ENCODE results near the gene SEC14L2. TPM values are rescaled to one million over a fixed set of nuclear protein-coding genes. Genes with fewer than 3 reads are reported as not detected.

The SEC14L2 gene
- total RNA-seq, 1 donor from 2014 or later = 5.7 TPM

DNA sequence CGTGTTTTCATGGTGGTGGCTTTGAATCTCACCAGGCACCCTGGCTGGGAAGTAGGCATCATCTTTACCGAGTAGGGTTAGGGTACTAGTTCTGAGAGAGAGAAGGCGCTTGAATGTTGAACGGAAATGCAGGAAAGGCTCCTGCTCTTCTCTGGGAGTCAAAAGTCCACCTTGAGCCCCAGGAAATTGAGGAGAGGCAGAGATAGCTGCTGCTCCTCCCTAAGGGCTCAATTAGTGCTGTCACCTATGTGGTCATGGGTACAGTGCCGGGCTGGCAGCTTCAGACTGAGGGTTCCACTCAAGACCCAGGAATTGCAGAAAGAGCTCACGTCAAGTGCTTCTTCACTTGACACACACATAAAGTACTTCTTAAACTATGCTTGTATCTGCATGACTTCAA is 38.3 kb upstream of the SEC14L2 start:
- Histone ChIP-seq H3K4me2 (no peak overlapping the region), H4K20me1 (ENCODE audit: low read depth) (peaks cover 27% of the 10 kb centered on the region), H2AFZ (replicated peaks) (no peak overlapping the region), H3K9me3 (ENCODE audit: low read depth) (no peaks in the 10 kb centered on the region), H3K36me3 (no peaks in the 10 kb centered on the region), H3K9ac (no peak overlapping the region), H3K4me1 (peaks cover 8% of the 10 kb centered on the region), H3K4me3 (no peak overlapping the region), H3K79me2 (ENCODE audit: low read depth) (peaks cover 30% of the 10 kb centered on the region), H3K27ac (no peak overlapping the region), H3K27me3 (no peaks in the 10 kb centered on the region), H3F3A (ENCODE audit: low read depth) (no peaks in the 10 kb centered on the region)
- Mint-ChIP-seq H3K36me3 (no peaks in the 10 kb centered on the region), H3K27ac (peak overlapping the region; percentile 30), H3K27me3 (ENCODE audit: insufficient read depth, low read depth) (peaks cover 2% of the 10 kb centered on the region), H3K4me1 (peaks cover 27% of the 10 kb centered on the region), H3K4me3 (peak overlapping the region; percentile 94), H3K9me3 (no peaks in the 10 kb centered on the region)
- no peak for TF ChIP-seq EZH2phosphoT487 (IDR thresholded peaks at IDR 0.05)
- TF ChIP-seq, protein P1, sequence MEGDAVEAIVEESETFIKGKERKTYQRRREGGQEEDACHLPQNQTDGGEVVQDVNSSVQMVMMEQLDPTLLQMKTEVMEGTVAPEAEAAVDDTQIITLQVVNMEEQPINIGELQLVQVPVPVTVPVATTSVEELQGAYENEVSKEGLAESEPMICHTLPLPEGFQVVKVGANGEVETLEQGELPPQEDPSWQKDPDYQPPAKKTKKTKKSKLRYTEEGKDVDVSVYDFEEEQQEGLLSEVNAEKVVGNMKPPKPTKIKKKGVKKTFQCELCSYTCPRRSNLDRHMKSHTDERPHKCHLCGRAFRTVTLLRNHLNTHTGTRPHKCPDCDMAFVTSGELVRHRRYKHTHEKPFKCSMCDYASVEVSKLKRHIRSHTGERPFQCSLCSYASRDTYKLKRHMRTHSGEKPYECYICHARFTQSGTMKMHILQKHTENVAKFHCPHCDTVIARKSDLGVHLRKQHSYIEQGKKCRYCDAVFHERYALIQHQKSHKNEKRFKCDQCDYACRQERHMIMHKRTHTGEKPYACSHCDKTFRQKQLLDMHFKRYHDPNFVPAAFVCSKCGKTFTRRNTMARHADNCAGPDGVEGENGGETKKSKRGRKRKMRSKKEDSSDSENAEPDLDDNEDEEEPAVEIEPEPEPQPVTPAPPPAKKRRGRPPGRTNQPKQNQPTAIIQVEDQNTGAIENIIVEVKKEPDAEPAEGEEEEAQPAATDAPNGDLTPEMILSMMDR (IDR thresholded peaks at IDR 0.05) = no peak
- TF ChIP-seq EZH2 (IDR thresholded peaks at IDR 0.05) = no peak
- DNase-seq (ENCODE audit: low spot score) = no peak

DNA sequence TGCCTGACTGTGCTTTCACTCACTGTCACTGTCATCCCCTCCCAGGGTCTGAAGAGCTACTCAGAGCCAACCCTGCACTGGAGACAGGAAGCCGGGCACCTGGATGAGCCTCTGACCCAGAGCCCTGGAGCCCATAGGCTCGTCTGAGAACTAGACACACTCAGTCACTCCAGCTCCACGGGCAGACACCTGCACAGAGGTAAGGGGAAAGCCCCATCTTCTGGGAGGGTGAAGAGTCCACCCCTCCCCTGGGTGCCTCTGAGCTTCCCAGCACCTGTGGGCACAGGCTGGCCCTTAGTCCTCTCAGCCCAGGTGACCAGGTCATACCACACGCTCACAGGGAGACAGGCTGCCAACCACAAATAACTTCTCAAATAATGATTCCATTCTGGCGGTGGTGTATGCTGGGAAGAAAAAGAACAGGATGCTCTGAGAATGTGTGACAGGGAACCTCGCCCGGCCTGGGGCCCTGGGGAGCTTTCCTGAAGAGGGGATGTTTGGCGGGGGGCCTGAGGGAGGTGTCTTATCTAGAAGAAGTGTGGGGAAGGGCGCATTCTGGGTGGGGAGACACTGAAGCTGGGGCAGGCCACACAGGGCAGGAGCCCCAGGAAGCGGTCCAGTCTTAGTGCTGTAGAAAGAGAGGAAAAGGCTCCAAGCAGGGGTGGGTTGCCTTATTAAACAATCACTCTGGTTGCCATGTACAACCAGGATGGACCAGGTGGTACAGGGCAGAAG is 34.7 kb upstream of the SEC14L2 start:
- H4K20me1 ChIP-seq (ENCODE audit: low read depth) = no peaks in the 10 kb centered on the region
- H3K27ac ChIP-seq = no peak overlapping the region
- Mint-ChIP-seq H3K36me3 (peaks cover 5% of the 10 kb centered on the region), H3K27ac (no peak overlapping the region), H3K27me3 (ENCODE audit: insufficient read depth, low read depth) (peaks cover 2% of the 10 kb centered on the region), H3K9me3 (no peaks in the 10 kb centered on the region), H3K4me3 (peak overlapping the region; percentile 35), H3K4me1 (peaks cover 12% of the 10 kb centered on the region)
- no peaks in the 10 kb centered on the region for H3K27me3 ChIP-seq
- TF ChIP-seq, protein P1 (IDR thresholded peaks at IDR 0.05) = no peak
- no peak overlapping the region for H3K4me3 ChIP-seq
- DNase-seq (ENCODE audit: low spot score) = no peak
- no peak overlapping the region for H2AFZ ChIP-seq (replicated peaks)
- no peak overlapping the region for H3K9ac ChIP-seq
- no peaks in the 10 kb centered on the region for H3K9me3 ChIP-seq (ENCODE audit: low read depth)
- no peaks in the 10 kb centered on the region for H3K4me1 ChIP-seq
- H3K79me2 ChIP-seq (ENCODE audit: low read depth) = no peaks in the 10 kb centered on the region
- no peaks in the 10 kb centered on the region for H3F3A ChIP-seq (ENCODE audit: low read depth)
- no peaks in the 10 kb centered on the region for H3K36me3 ChIP-seq
- no peak overlapping the region for H3K4me2 ChIP-seq

DNA sequence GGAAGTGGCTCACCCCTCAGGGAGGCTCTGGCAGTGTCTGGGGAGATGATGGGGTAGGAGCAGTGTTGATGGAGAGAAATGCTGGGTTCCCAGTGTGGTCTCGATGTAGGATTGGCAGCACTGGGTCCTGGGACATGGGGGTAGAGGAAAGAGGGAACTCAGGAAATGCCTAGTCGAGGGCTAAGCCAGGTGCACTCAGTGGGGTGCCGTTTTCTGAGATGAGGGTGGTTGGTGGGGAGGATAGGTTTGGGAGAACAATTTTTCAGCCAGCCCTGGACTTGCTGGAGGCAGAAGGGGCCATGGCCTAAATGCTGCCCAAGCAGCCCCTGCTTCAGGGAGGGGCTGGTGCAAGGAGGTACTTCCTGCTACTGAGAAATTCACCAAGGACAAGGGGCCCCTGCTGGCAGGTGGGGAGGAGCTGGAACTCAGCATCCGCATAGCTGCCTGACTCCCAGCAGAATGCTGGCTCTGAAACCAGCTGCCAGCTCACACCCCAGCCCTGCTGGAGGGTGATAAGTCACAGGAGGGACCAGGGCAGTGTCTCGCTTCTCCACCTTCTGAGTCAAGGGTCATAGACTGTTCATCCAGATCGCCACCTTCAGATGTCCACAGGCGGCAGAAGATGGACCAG is 34.1 kb upstream of the SEC14L2 start:
- Mint-ChIP-seq H3K27me3 (ENCODE audit: insufficient read depth, low read depth) (peaks cover 2% of the 10 kb centered on the region), H3K36me3 (peaks cover 5% of the 10 kb centered on the region), H3K4me1 (peaks cover 9% of the 10 kb centered on the region), H3K4me3 (peak overlapping the region; percentile 5), H3K9me3 (no peaks in the 10 kb centered on the region), H3K27ac (no peak overlapping the region)
- H3F3A ChIP-seq (ENCODE audit: low read depth) = no peaks in the 10 kb centered on the region
- H4K20me1 ChIP-seq (ENCODE audit: low read depth) = no peaks in the 10 kb centered on the region
- no peaks in the 10 kb centered on the region for H3K9me3 ChIP-seq (ENCODE audit: low read depth)
- no peaks in the 10 kb centered on the region for H3K79me2 ChIP-seq (ENCODE audit: low read depth)
- H3K27ac ChIP-seq = no peak overlapping the region
- H2AFZ ChIP-seq (replicated peaks) = no peak overlapping the region
- H3K27me3 ChIP-seq = no peaks in the 10 kb centered on the region
- H3K36me3 ChIP-seq = no peaks in the 10 kb centered on the region
- H3K4me1 ChIP-seq = no peaks in the 10 kb centered on the region
- no peak overlapping the region for H3K9ac ChIP-seq
- H3K4me2 ChIP-seq = no peak overlapping the region
- no peak overlapping the region for H3K4me3 ChIP-seq
- no peak for TF ChIP-seq EZH2 (IDR thresholded peaks at IDR 0.05)
- TF ChIP-seq, protein P1 (IDR thresholded peaks at IDR 0.05) = no peak
- no peak for DNase-seq (ENCODE audit: low spot score)
